SK-N-SH treated with all-trans-retinoic acid at 6 μM for 48 hours (cell line): ENCODE results near the gene EPHB2.

Experiments
- ATAC-seq: fragments of 200-7000 bp; cut with Tn5 transposase; 3 replicates; pipeline ENCODE4 v1.9.1; 2020; ENCODE audit warnings: mild to moderate bottlenecking, moderate library complexity
- ARNTL ChIP-seq: fragments of 450-650 bp; formaldehyde crosslinking; IDR thresholded peaks from 2 replicates; pipeline ENCODE4 v1.5.0; 2020; ENCODE audit warnings: low read depth, mild to moderate bottlenecking, moderate library complexity, borderline replicate concordance
- BACH2 ChIP-seq: fragments of 250-450 bp; sonication (Bioruptor Pico); IDR thresholded peaks from 2 replicates; pipeline ENCODE4 v1.9.0; 2021; ENCODE audit warnings: mild to moderate bottlenecking, borderline replicate concordance
- CSDC2 ChIP-seq: fragments of 250-450 bp; sonication (Bioruptor Pico); IDR thresholded peaks from 2 replicates; pipeline ENCODE4 v1.5.0; 2020; ENCODE audit warnings: mild to moderate bottlenecking, moderate library complexity
- ESRRG ChIP-seq: fragments of 250-450 bp; sonication (Bioruptor Pico); IDR thresholded peaks from 2 replicates; pipeline ENCODE4 v1.6.1; 2021; ENCODE audit warnings: mild to moderate bottlenecking
- GLIS3 ChIP-seq: fragments of 250-450 bp; sonication (Bioruptor Pico); IDR thresholded peaks from 2 replicates; pipeline ENCODE4 v1.5.0; 2020; ENCODE audit warnings: mild to moderate bottlenecking, moderate library complexity
- ISL1 ChIP-seq: fragments of 250-450 bp; sonication (Bioruptor Pico); IDR thresholded peaks from 2 replicates; pipeline ENCODE4 v2.1.2; 2022; ENCODE audit warnings: mild to moderate bottlenecking, moderate library complexity
- OSR1 ChIP-seq: fragments of 250-450 bp; sonication (Bioruptor Pico); IDR thresholded peaks from 2 replicates; pipeline ENCODE4 v1.8.0; 2022; ENCODE audit warnings: moderate library complexity, mild to moderate bottlenecking, inconsistent platforms
- PPARA ChIP-seq: fragments of 250-450 bp; sonication (Bioruptor Pico); IDR thresholded peaks from 2 replicates; pipeline ENCODE4 v1.5.0; 2020; ENCODE audit warnings: mild to moderate bottlenecking, borderline replicate concordance
- RARB ChIP-seq: fragments of 250-450 bp; sonication (Bioruptor Pico); IDR thresholded peaks from 2 replicates; pipeline ENCODE4 v1.8.0; 2021; ENCODE audit warnings: mild to moderate bottlenecking, moderate library complexity
- SNAI2 ChIP-seq: fragments of 250-450 bp; sonication (Bioruptor Pico); IDR thresholded peaks from 2 replicates; pipeline ENCODE4 v1.5.0; 2020; ENCODE audit warnings: mild to moderate bottlenecking, moderate library complexity
- TCF4 ChIP-seq: fragments of 250-450 bp; sonication (Bioruptor Pico); IDR thresholded peaks from 2 replicates; pipeline ENCODE4 v1.8.0; 2021; ENCODE audit warnings: mild to moderate bottlenecking, moderate library complexity, borderline replicate concordance
- TOX ChIP-seq: fragments of 250-450 bp; sonication (Bioruptor Pico); IDR thresholded peaks from 2 replicates; pipeline ENCODE4 v1.8.0; 2021; ENCODE audit warnings: mild to moderate bottlenecking, moderate library complexity, borderline replicate concordance
- ZC3H10 ChIP-seq: fragments of 250-450 bp; sonication (Bioruptor Pico); IDR thresholded peaks from 2 replicates; pipeline ENCODE4 v1.5.1; 2021; ENCODE audit warnings: mild to moderate bottlenecking, moderate library complexity
- ZFP3 ChIP-seq: fragments of 250-450 bp; sonication (Bioruptor Pico); IDR thresholded peaks from 2 replicates; pipeline ENCODE4 v1.5.0; 2020; ENCODE audit warnings: mild to moderate bottlenecking, moderate library complexity
- ZFP30 ChIP-seq: fragments of 450-650 bp; formaldehyde crosslinking; IDR thresholded peaks from 2 replicates; pipeline ENCODE4 v1.5.0; 2022; ENCODE audit warnings: mild to moderate bottlenecking, moderate library complexity
- ZNF565 ChIP-seq: fragments of 450-650 bp; formaldehyde crosslinking; conservative IDR thresholded peaks from 2 replicates; pipeline ENCODE4 v1.5.0; 2020; ENCODE audit warnings: low read depth, mild to moderate bottlenecking, moderate library complexity
- ZNF70 ChIP-seq: fragments of 450-650 bp; formaldehyde crosslinking; IDR thresholded peaks from 2 replicates; pipeline ENCODE4 v1.5.0; 2020; ENCODE audit warnings: mild to moderate bottlenecking, moderate library complexity
- ZNF8 ChIP-seq: fragments of 450-650 bp; formaldehyde crosslinking; IDR thresholded peaks from 2 replicates; pipeline ENCODE4 v1.5.0; 2020; ENCODE audit warnings: mild to moderate bottlenecking, moderate library complexity
- TF ChIP-seq, protein P1 (sequence below): fragments of 250-450 bp; sonication (Bioruptor Pico); IDR thresholded peaks from 2 replicates; pipeline ENCODE4 v1.5.1; 2021; ENCODE audit warnings: mild to moderate bottlenecking, moderate library complexity
- TF ChIP-seq, protein P2 (sequence below): fragments of 250-450 bp; sonication (Bioruptor Pico); IDR thresholded peaks from 2 replicates; pipeline ENCODE4 v1.5.1; 2020; ENCODE audit warnings: low read depth, mild to moderate bottlenecking, moderate library complexity
- TF ChIP-seq, protein P3 (sequence below): fragments of 250-450 bp; sonication (Bioruptor Pico); IDR thresholded peaks from 2 replicates; pipeline ENCODE4 v1.8.0; 2021; ENCODE audit warnings: low read depth, mild to moderate bottlenecking, moderate library complexity, borderline replicate concordance
- TF ChIP-seq, protein P4 (sequence below): fragments of 250-450 bp; sonication (Bioruptor Pico); IDR thresholded peaks from 2 replicates; pipeline ENCODE4 v1.8.0; 2020; ENCODE audit warnings: mild to moderate bottlenecking, moderate library complexity, borderline replicate concordance
- TF ChIP-seq, protein P5 (sequence below): fragments of 250-450 bp; sonication (Bioruptor Pico); IDR thresholded peaks from 2 replicates; pipeline ENCODE4 v1.5.0; 2020; ENCODE audit warnings: mild to moderate bottlenecking, moderate library complexity

EPHB2 gene

DNA sequence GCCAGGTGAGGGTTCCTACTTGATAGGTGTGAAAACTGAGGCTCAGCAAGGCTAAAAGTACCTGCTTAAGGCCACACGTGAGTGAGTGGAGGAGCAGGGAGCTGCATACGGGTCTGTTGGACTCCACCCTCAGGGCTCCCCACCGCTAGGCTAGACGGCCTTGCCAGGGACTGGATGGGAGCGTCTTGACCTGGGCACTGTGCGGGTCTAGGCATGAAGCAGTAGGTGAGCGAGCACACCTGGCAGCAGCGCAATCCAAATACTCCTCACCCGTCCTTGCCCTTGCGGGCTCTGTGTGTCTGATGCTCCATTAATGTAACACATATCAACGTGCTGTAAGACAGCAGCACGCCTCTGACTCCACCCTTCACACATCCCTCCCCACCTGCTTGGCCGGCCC is 168.0 kb downstream of the EPHB2 start:
- ATAC-seq: no peak

DNA sequence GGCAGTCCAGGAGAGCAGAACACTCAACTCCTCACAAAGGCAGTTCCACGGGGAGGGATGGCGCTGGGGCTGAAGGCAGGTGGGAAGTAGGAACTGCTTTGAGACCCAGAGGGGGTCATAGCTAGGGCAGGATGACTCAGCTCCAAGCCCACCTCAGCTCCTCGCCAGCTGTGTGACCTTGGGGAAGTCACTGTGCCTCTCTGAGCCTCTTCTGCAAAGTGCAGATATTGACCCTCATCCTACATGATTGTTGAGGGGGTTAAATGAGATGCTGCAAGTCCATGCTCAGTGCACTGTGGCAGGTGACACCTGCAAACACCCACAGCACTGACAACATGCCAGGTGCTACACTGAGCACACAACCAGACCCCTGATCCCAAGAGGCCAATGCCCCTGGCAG is 168.8 kb downstream of the EPHB2 start:
- ATAC-seq: no peak
- no peak for TF ChIP-seq ARNTL (CRISPR knock-in tag)
- TF ChIP-seq ZFP30 (CRISPR knock-in tag): no peak
- TF ChIP-seq BACH2 (CRISPR knock-in tag): no peak
- TF ChIP-seq ESRRG (CRISPR knock-in tag): no peak
- no peak for TF ChIP-seq SNAI2 (CRISPR knock-in tag)
- TF ChIP-seq, protein P1, sequence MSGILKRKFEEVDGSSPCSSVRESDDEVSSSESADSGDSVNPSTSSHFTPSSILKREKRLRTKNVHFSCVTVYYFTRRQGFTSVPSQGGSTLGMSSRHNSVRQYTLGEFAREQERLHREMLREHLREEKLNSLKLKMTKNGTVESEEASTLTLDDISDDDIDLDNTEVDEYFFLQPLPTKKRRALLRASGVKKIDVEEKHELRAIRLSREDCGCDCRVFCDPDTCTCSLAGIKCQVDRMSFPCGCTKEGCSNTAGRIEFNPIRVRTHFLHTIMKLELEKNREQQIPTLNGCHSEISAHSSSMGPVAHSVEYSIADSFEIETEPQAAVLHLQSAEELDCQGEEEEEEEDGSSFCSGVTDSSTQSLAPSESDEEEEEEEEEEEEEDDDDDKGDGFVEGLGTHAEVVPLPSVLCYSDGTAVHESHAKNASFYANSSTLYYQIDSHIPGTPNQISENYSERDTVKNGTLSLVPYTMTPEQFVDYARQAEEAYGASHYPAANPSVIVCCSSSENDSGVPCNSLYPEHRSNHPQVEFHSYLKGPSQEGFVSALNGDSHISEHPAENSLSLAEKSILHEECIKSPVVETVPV (CRISPR knock-in tag): no peak
- TF ChIP-seq, protein P2, sequence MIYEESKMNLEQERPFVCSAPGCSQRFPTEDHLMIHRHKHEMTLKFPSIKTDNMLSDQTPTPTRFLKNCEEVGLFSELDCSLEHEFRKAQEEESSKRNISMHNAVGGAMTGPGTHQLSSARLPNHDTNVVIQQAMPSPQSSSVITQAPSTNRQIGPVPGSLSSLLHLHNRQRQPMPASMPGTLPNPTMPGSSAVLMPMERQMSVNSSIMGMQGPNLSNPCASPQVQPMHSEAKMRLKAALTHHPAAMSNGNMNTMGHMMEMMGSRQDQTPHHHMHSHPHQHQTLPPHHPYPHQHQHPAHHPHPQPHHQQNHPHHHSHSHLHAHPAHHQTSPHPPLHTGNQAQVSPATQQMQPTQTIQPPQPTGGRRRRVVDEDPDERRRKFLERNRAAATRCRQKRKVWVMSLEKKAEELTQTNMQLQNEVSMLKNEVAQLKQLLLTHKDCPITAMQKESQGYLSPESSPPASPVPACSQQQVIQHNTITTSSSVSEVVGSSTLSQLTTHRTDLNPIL (CRISPR knock-in tag): no peak
- no peak for TF ChIP-seq ISL1 (CRISPR knock-in tag)
- TF ChIP-seq PPARA (CRISPR knock-in tag): no peak
- no peak for TF ChIP-seq CSDC2 (CRISPR knock-in tag)
- TF ChIP-seq RARB (CRISPR knock-in tag): no peak
- no peak for TF ChIP-seq GLIS3 (CRISPR knock-in tag)
- no peak for TF ChIP-seq ZFP3
- TF ChIP-seq, protein P3, sequence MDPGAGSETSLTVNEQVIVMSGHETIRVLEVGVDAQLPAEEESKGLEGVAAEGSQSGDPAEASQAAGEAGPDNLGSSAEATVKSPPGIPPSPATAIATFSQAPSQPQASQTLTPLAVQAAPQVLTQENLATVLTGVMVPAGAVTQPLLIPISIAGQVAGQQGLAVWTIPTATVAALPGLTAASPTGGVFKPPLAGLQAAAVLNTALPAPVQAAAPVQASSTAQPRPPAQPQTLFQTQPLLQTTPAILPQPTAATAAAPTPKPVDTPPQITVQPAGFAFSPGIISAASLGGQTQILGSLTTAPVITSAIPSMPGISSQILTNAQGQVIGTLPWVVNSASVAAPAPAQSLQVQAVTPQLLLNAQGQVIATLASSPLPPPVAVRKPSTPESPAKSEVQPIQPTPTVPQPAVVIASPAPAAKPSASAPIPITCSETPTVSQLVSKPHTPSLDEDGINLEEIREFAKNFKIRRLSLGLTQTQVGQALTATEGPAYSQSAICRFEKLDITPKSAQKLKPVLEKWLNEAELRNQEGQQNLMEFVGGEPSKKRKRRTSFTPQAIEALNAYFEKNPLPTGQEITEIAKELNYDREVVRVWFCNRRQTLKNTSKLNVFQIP (CRISPR knock-in tag): no peak
- no peak for TF ChIP-seq ZNF565
- TF ChIP-seq, protein P4, sequence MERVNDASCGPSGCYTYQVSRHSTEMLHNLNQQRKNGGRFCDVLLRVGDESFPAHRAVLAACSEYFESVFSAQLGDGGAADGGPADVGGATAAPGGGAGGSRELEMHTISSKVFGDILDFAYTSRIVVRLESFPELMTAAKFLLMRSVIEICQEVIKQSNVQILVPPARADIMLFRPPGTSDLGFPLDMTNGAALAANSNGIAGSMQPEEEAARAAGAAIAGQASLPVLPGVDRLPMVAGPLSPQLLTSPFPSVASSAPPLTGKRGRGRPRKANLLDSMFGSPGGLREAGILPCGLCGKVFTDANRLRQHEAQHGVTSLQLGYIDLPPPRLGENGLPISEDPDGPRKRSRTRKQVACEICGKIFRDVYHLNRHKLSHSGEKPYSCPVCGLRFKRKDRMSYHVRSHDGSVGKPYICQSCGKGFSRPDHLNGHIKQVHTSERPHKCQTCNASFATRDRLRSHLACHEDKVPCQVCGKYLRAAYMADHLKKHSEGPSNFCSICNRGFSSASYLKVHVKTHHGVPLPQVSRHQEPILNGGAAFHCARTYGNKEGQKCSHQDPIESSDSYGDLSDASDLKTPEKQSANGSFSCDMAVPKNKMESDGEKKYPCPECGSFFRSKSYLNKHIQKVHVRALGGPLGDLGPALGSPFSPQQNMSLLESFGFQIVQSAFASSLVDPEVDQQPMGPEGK: no peak

More for the DNA sequence above, 168.0 kb downstream of the EPHB2 start:
- TF ChIP-seq ZFP3 (no peak), RARB (CRISPR knock-in tag) (no peak), PPARA (CRISPR knock-in tag) (no peak), ZNF8 (CRISPR knock-in tag) (no peak), GLIS3 (CRISPR knock-in tag) (no peak), ZC3H10 (CRISPR knock-in tag) (no peak), BACH2 (CRISPR knock-in tag) (no peak), ISL1 (CRISPR knock-in tag) (no peak), ZNF70 (CRISPR knock-in tag) (no peak), ARNTL (CRISPR knock-in tag) (no peak), TOX (no peak), OSR1 (CRISPR knock-in tag) (no peak), TCF4 (CRISPR knock-in tag) (no peak), CSDC2 (CRISPR knock-in tag) (no peak)
- TF ChIP-seq, protein P4: no peak
- TF ChIP-seq, protein P3 (CRISPR knock-in tag): no peak
- TF ChIP-seq, protein P5, sequence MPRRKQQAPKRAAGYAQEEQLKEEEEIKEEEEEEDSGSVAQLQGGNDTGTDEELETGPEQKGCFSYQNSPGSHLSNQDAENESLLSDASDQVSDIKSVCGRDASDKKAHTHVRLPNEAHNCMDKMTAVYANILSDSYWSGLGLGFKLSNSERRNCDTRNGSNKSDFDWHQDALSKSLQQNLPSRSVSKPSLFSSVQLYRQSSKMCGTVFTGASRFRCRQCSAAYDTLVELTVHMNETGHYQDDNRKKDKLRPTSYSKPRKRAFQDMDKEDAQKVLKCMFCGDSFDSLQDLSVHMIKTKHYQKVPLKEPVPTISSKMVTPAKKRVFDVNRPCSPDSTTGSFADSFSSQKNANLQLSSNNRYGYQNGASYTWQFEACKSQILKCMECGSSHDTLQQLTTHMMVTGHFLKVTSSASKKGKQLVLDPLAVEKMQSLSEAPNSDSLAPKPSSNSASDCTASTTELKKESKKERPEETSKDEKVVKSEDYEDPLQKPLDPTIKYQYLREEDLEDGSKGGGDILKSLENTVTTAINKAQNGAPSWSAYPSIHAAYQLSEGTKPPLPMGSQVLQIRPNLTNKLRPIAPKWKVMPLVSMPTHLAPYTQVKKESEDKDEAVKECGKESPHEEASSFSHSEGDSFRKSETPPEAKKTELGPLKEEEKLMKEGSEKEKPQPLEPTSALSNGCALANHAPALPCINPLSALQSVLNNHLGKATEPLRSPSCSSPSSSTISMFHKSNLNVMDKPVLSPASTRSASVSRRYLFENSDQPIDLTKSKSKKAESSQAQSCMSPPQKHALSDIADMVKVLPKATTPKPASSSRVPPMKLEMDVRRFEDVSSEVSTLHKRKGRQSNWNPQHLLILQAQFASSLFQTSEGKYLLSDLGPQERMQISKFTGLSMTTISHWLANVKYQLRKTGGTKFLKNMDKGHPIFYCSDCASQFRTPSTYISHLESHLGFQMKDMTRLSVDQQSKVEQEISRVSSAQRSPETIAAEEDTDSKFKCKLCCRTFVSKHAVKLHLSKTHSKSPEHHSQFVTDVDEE (CRISPR knock-in tag): no peak
- TF ChIP-seq, protein P1 (CRISPR knock-in tag): no peak
